Activated CD8-positive, alpha-beta T cell treated with anti-CD3 and anti-CD28 coated beads, Interleukin-2, amount 10 ng/mL, durations not matched to agents 7 days and 5 days (primary cell): ENCODE results near the gene POU2AF1. TPM values are rescaled to one million over a fixed set of nuclear protein-coding genes. Genes with fewer than 3 reads are reported as not detected.
"Not testable (repeated sequence)": the region's sequence is repeated elsewhere in the genome, so short reads cannot be mapped to it uniquely, and the experiment has no call there.

Experiments
- ATAC-seq: fragments of 150-1000 bp; cut with Tn5 transposase; one replicate; pipeline ENCODE4 v1.10.0; 2021; ENCODE audit warnings: moderate library complexity
- CTCF ChIA-PET: fragments of 350-600 bp; sonication (Branson Sonifier 250); formaldehyde crosslinking; loops from one replicate; lab custom pipeline; 2021; ENCODE audit warnings: antibody characterized with exemption; lab: Charles Lee
- POLR2A ChIA-PET: fragments of 350-600 bp; sonication (Branson Sonifier 250); formaldehyde crosslinking; loops from one replicate; lab custom pipeline; 2021; ENCODE audit warnings: antibody characterized with exemption; lab: Charles Lee
- DNase-seq: peaks from one replicate; pipeline ENCODE4 v3.0.0-alpha.2; 2020
- H3K27ac Mint-ChIP-seq: one replicate; pipeline ENCODE4 v1.8.0; 2021; ENCODE audit warnings: mild to moderate bottlenecking, mixed read lengths
- H3K27me3 Mint-ChIP-seq: one replicate; pipeline ENCODE4 v1.8.0; 2021; ENCODE audit warnings: low read depth, mixed read lengths
- H3K36me3 Mint-ChIP-seq: one replicate; pipeline ENCODE4 v1.8.0; 2021; ENCODE audit warnings: low read depth, mixed read lengths
- H3K4me1 Mint-ChIP-seq: one replicate; pipeline ENCODE4 v1.8.0; 2021; ENCODE audit warnings: low read depth, mixed read lengths
- H3K4me3 Mint-ChIP-seq: one replicate; pipeline ENCODE4 v1.8.0; 2021; ENCODE audit warnings: mild to moderate bottlenecking, mixed read lengths
- H3K9me3 Mint-ChIP-seq: one replicate; pipeline ENCODE4 v1.8.0; 2022; ENCODE audit warnings: mixed read lengths; ENCODE audit not compliant: insufficient read depth
- total RNA-seq, 2 experiments: library from RNA; stranded (reverse); gene quantifications; one replicate each; pipeline ENCODE4 v1.2.3, GENCODE V29; 2021

Gene POU2AF1
- total RNA-seq, 2 experiments from 2014 or later: 1.7 to 2.4 TPM

DNA sequence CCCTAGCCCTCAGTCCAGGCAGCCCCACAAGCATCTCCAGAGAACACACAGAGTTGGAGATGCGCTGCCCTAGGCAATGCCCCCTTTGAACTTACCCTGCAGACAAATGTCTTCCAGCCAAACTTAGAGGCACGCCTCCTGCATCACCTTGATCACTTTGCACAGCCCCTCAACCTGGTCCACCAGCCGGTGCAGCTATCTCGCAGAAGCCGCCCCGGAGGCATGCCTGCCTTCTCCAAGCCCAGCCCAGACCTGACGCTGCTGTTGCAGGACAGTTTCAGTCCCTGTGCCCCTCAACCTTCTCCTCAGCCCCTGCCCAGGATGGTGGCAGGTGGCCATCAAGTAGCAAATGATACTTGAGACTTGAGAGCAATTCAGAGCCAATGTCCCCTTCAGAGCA is 16.7 kb upstream of the POU2AF1 start:
- DNase-seq (no peak), ATAC-seq (no peak)
- no peak overlapping the region for H3K27ac Mint-ChIP-seq
- no peaks in the 10 kb centered on the region for H3K36me3 Mint-ChIP-seq
- peaks cover 3% of the 10 kb centered on the region for H3K27me3 Mint-ChIP-seq
- POLR2A ChIA-PET: interaction anchor here (1.0 kb wide), 1 partner anchor 22 kb away, joined by 3 read pairs; no protein-coding TSS in a partner anchor
- no peak overlapping the region for H3K4me3 Mint-ChIP-seq
- peaks cover 17% of the 10 kb centered on the region for H3K4me1 Mint-ChIP-seq
- H3K9me3 Mint-ChIP-seq: no peaks in the 10 kb centered on the region
- CTCF ChIA-PET: no interaction called here

DNA sequence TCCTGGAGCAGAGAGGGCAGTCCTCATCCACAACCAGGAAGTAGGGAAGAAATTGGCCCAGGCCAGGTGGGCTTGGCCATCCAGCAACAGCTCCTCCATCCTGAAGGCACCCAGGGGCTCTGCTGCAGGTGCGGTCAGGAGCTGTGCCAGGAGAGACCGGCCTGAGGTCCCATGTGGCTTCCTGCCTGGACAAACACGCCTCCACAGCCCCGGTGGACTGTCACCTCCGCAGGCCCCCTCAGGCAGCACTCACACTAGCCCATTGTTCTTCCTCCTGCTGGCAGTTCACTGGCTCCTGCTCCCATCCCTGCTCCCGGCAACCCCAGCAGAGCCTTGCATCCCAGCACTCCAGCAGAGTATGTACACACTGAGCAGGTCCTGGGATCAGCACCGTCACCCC is 16.0 kb upstream of the POU2AF1 start:
- Mint-ChIP-seq H3K27me3 (peaks cover 3% of the 10 kb centered on the region), H3K36me3 (no peaks in the 10 kb centered on the region), H3K9me3 (no peaks in the 10 kb centered on the region), H3K4me3 (no peak overlapping the region), H3K4me1 (peaks cover 22% of the 10 kb centered on the region), H3K27ac (no peak overlapping the region)
- POLR2A ChIA-PET: no interaction called here
- CTCF ChIA-PET: no interaction called here
- ATAC-seq (no peak), DNase-seq (no peak)

DNA sequence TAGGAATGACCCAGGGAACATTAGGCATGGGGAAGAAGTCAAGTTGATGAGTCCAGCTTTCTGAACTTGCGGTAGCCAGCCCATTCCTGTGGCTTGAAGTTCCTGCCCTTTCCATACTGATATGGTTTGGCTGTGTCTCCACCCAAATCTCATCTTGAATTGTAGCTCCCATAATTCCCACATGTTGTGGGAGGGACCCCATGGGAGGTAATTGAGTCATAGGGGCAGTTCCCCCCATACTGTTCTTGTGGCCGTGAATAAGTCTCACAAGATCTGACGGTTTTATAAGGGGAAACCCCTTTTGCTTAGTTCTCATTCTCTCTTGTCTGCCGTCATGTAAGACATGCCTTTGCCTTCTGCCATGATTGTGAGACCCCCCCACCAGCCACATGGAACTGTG is 15.1 kb upstream of the POU2AF1 start:
- H3K27me3 Mint-ChIP-seq, POLR2A ChIA-PET: not testable (repeated sequence)

DNA sequence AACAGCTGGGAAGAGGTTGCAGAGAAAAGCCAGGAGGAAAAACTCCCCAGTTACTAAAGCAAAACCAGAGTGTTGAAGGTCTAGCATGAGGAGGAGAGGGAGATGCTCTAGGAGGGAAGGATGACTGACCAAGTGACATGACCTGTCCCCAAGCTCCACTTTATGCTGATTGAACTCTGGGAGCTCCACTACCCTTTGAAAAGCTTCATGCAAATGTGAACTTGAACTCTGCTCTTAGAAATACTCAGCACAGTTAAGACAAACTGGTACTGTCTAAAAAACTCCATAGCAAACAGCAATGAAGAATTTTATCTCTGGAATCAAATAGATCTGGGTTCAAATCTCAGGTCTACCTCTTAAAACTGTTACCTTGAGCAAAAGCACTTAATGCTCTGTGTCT is 14.5 kb upstream of the POU2AF1 start:
- Mint-ChIP-seq H3K4me3 (no peak overlapping the region), H3K27ac (no peak overlapping the region), H3K4me1 (peaks cover 18% of the 10 kb centered on the region), H3K36me3 (no peaks in the 10 kb centered on the region), H3K9me3 (no peaks in the 10 kb centered on the region), H3K27me3 (peaks cover 3% of the 10 kb centered on the region)
- DNase-seq (no peak), ATAC-seq (no peak)
- ChIA-PET CTCF (interaction anchor here (1.6 kb wide), 1 partner anchor 35 kb away, joined by 5 read pairs; no protein-coding TSS in a partner anchor), POLR2A (no interaction called here)

More for the DNA sequence above, 15.1 kb upstream of the POU2AF1 start:
- not testable (repeated sequence) for H3K27ac Mint-ChIP-seq, H3K4me3 Mint-ChIP-seq, H3K36me3 Mint-ChIP-seq, ATAC-seq, H3K9me3 Mint-ChIP-seq, DNase-seq
- H3K4me1 Mint-ChIP-seq: peaks cover 18% of the 10 kb centered on the region
- CTCF ChIA-PET: interaction anchor here (1.6 kb wide), 1 partner anchor 35 kb away, joined by 5 read pairs; no protein-coding TSS in a partner anchor

DNA sequence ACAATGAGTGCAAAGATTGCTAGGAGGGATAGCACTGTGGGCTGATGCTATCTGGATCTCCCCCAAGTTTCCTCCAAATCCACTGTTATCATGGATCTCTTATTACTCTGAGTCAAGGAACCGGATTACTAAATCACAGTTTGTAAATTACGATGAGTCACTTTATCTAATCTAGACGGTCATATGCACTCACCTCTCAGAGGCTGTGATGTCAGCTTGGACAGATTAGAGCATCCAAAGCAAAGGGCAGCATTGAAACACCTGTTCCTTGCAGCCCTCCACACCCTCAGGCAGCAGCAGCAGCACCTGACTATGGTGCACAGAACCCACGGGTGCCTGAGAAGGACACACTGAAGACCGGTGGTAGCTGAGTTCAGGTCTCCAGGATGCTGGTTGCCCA is 14.0 kb upstream of the POU2AF1 start:
- ChIA-PET POLR2A (no interaction called here), CTCF (interaction anchor here (1.6 kb wide), 1 partner anchor 36 kb away, joined by 5 read pairs; no protein-coding TSS in a partner anchor)
- Mint-ChIP-seq H3K27me3 (peaks cover 3% of the 10 kb centered on the region), H3K4me1 (peaks cover 22% of the 10 kb centered on the region), H3K9me3 (no peaks in the 10 kb centered on the region), H3K36me3 (no peaks in the 10 kb centered on the region), H3K4me3 (no peak overlapping the region), H3K27ac (no peak overlapping the region)
- ATAC-seq (no peak), DNase-seq (no peak)

DNA sequence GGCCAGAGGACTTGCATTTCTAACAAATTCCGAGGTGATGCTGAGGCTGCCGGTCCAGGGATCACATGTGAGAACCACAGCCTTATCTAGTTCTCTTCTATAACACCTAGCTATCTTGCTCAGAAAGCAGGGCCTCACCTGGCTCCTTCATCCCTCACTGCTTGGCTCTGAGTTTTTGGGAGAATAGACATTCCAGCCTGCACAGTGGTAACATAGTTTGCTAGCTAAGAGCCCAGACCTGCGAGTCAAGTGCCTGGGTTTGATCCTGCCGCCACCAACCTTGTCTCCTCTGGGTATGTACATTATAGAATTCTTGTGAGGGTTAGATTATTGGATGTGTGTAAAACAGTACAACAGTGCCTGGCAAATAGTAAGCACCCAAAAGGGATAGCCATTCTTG is 13.5 kb upstream of the POU2AF1 start:
- POLR2A ChIA-PET: no interaction called here
- Mint-ChIP-seq H3K4me1 (peaks cover 22% of the 10 kb centered on the region), H3K27ac (no peak overlapping the region), H3K27me3 (peaks cover 3% of the 10 kb centered on the region), H3K36me3 (no peaks in the 10 kb centered on the region), H3K9me3 (no peaks in the 10 kb centered on the region), H3K4me3 (no peak overlapping the region)
- ATAC-seq (no peak), DNase-seq (no peak)
- CTCF ChIA-PET: interaction anchor here (0.7 kb wide), 1 partner anchor 40 kb away, joined by 3 read pairs; no protein-coding TSS in a partner anchor

DNA sequence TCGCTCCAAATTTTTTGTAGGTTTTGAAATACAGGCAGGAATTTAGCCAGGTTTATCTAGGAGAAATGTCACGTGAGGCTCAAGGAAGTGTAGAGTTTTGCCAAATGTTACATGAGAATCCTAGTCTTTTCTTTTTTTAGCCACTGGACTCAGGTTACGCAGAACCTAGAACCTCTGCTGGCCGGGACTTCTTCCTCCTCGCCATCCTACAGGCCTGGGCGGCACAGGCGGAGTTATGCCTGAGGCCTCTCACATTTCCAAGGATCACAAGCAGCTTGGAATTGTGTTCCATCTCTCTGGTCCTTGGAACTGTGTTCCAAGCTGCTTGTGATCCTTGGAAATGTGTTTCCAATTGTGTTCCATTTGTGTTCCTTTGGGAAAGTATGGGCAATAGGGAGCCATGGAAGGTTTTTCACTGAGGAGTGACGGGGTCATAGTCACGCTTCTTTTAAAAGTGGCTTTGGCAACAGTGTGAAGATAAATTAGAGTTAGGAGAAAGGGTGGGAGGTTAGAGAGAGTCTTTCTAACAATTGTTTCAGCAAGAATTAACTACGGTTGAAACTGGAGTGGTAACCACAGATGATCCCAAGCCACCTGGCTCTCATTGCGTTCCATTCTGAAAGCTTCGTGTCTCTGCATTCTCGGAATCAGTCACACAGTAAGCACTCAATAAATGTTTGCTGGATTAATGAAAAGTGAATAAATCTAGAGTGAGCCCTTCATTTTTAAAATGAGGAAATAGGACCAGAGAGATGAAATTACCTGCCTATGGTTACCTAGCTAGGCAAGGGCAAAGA is 12.5 kb upstream of the POU2AF1 start:
- no peak overlapping the region for H3K27ac Mint-ChIP-seq

DNA sequence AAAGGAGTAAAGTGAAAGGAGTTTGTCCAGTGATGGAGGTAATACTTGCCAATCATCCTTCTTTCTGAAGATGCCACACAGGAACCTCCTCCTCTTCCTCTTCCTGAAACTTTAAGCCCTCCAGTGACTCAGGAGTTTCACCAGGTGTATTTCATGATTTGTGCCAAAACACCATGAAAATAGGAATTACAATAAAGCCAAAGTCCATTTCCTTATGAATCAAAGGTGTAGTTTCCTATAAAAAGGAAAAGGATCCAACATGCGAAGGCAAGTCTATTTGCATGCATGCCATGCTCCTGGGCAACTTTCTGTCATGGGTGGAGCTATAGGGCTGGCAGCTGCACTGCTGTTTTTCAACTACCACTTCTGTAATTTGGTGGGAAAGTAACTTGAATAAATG is 9.8 kb upstream of the POU2AF1 start:
- ChIA-PET POLR2A (no interaction called here), CTCF (interaction anchor here (1.4 to 2.8 kb wide), 3 partner anchors 19 to 40 kb away, joined by 3 to 11 read pairs (median 4); no protein-coding TSS in a partner anchor)
- H3K27me3 Mint-ChIP-seq: no peaks in the 10 kb centered on the region
- H3K27ac Mint-ChIP-seq: no peak overlapping the region
- DNase-seq: no peak
- H3K4me3 Mint-ChIP-seq: no peak overlapping the region
- peaks cover 22% of the 10 kb centered on the region for H3K4me1 Mint-ChIP-seq
- peaks cover 15% of the 10 kb centered on the region for H3K9me3 Mint-ChIP-seq
- no peak for ATAC-seq
- H3K36me3 Mint-ChIP-seq: peaks cover 7% of the 10 kb centered on the region

More for the DNA sequence above, 12.5 kb upstream of the POU2AF1 start:
- no peak for DNase-seq
- ChIA-PET CTCF (interaction anchor here (0.7 to 1.7 kb wide), 4 partner anchors 10 to 41 kb away, joined by 3 to 6 read pairs (median 3); no protein-coding TSS in a partner anchor), POLR2A (no interaction called here)
- peaks cover 3% of the 10 kb centered on the region for H3K27me3 Mint-ChIP-seq
- no peak for ATAC-seq
- H3K9me3 Mint-ChIP-seq: peaks cover 6% of the 10 kb centered on the region
- H3K4me1 Mint-ChIP-seq: peaks cover 22% of the 10 kb centered on the region
- peaks cover 4% of the 10 kb centered on the region for H3K36me3 Mint-ChIP-seq
- no peak overlapping the region for H3K4me3 Mint-ChIP-seq

DNA sequence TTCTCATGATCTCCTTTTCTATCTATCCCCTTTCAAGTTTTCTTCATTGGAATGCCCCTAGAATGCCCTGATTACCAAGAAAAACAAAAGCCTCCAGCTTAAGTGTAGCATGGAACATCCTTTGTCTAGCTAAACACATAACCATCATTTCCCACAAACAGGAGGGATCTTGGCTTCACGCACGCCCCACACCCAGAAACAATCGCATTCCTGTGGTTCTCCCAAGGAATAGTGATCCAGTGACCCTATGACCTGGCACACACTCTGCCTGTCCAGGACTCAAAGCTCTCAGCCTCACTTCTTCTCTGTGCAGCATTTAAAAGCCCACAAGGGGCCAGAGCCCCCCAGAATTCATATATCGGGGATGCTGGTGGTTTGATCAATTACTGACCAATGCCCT is 9.3 kb upstream of the POU2AF1 start:
- ChIA-PET POLR2A (no interaction called here), CTCF (interaction anchor here (1.4 to 2.8 kb wide), 3 partner anchors 19 to 40 kb away, joined by 3 to 11 read pairs (median 4); no protein-coding TSS in a partner anchor)
- Mint-ChIP-seq H3K4me1 (peaks cover 22% of the 10 kb centered on the region), H3K4me3 (no peak overlapping the region), H3K9me3 (peaks cover 17% of the 10 kb centered on the region), H3K36me3 (peaks cover 7% of the 10 kb centered on the region), H3K27ac (no peak overlapping the region), H3K27me3 (no peaks in the 10 kb centered on the region)
- ATAC-seq (no peak), DNase-seq (no peak)

DNA sequence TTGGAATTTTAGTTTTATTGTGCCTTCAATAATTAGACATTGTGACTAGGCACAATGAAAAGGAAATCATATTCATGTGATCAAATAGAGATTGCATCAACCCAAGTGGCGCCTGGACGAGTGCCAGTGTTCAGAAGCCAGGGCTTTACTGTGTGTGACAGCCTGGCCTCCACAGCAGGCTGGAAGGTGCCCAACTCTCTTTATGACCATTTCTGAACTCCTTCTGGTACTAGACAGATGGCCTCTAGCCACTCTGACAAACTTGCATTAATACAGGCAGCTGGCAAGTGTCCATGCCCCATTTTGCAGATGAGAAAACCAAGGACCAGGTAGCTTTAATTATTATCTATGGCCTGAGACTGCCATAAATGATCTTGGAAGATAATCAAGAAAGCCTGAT is 8.3 kb upstream of the POU2AF1 start:
- no peak for ATAC-seq
- Mint-ChIP-seq H3K4me1 (peaks cover 22% of the 10 kb centered on the region), H3K9me3 (peaks cover 17% of the 10 kb centered on the region), H3K27ac (no peak overlapping the region), H3K27me3 (no peaks in the 10 kb centered on the region), H3K4me3 (no peak overlapping the region), H3K36me3 (peaks cover 7% of the 10 kb centered on the region)
- POLR2A ChIA-PET: no interaction called here
- no peak for DNase-seq
- CTCF ChIA-PET: interaction anchor here (0.8 kb wide), 1 partner anchor 42 kb away, joined by 3 read pairs; no protein-coding TSS in a partner anchor

DNA sequence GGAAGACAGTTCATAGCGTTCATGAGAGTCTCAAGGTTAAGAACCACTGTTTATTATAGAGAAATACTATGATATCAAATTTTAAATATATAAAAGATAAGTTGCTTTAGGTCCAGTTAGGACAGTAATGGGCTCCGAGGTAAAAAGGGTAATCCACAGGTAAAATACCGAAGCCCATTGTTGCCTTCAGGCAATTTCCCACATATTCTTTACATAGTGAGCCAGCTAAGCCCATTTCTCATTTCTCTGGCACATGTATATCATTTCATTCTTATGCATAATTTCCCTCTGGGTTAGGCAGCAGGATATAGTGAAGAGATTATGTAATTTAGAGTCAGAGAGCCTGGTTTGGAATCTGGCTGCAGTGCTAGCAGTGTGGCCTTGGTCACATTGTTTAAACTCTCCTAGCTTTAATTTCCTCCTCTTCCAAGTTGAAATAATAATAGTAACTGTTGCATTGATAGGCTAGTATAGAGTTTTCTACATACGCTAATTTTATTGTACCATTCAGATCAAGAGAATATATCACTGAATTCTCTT is 7.6 kb upstream of the POU2AF1 start:
- no peak for ATAC-seq
- H3K27ac Mint-ChIP-seq: no peak overlapping the region
- H3K27me3 Mint-ChIP-seq: no peaks in the 10 kb centered on the region
- CTCF ChIA-PET: interaction anchor here (0.8 to 1.5 kb wide), 2 partner anchors 36 to 43 kb away, joined by 3 read pairs; no protein-coding TSS in a partner anchor
- peaks cover 17% of the 10 kb centered on the region for H3K9me3 Mint-ChIP-seq
- H3K36me3 Mint-ChIP-seq: peaks cover 7% of the 10 kb centered on the region
- peaks cover 22% of the 10 kb centered on the region for H3K4me1 Mint-ChIP-seq
- H3K4me3 Mint-ChIP-seq: no peak overlapping the region
- POLR2A ChIA-PET: no interaction called here
- DNase-seq: no peak

DNA sequence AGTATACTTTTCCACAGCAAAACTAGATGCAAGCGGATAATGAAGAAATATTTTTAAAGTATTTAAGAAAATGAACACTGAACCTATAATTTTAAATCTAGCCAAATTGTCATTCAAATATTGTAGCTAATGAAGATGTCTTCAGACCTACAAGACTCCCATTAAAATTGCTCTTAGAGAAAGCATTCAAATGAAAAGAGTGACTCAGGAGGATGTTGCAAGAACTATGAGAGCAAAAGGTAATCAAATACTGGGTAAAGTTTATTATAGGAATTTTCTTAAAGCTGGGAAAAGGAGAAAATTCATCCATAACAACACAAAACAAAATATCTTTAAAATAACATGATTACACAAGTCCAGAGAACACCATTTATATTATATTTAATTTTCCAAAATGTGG is 5.4 kb upstream of the POU2AF1 start:
- CTCF ChIA-PET: interaction anchor here (0.8 to 1.9 kb wide), 5 partner anchors 24 to 45 kb away, joined by 3 to 5 read pairs (median 4); no protein-coding TSS in a partner anchor

More for the DNA sequence above, 5.4 kb upstream of the POU2AF1 start:
- H3K27me3 Mint-ChIP-seq: no peaks in the 10 kb centered on the region
- H3K27ac Mint-ChIP-seq: no peak overlapping the region
- ATAC-seq (no peak), DNase-seq (no peak)
- POLR2A ChIA-PET: no interaction called here
- H3K36me3 Mint-ChIP-seq: peaks cover 7% of the 10 kb centered on the region
- H3K9me3 Mint-ChIP-seq: peaks cover 17% of the 10 kb centered on the region
- H3K4me3 Mint-ChIP-seq: no peak overlapping the region
- H3K4me1 Mint-ChIP-seq: peaks cover 22% of the 10 kb centered on the region
